SIG-M5 treated with dmso at 0.1 percent for 504 hours (cell line): Measurements from ENCODE around the gene SLC51A.
A peak's percentile ranks its signal among the peaks of the same experiment; 100 is the strongest.
"Not testable (repeated sequence)": the region's sequence is repeated elsewhere in the genome, so short reads cannot be mapped to it uniquely, and the experiment has no call there.

ENCODE experiments used
- DNase-seq: peaks from one replicate; lab custom pipeline; 2025; ENCODE audit not compliant: unreplicated experiment; lab: John Stamatoyannopoulos, UW

The SLC51A gene

GRCh38 chr3:196238612-196239560, 22.6 kb downstream of the SLC51A start:
- no peak for DNase-seq

- DNase-seq: no peak
Observed at GRCh38 chr3:196240424-196240823, 24.1 kb downstream of the SLC51A start.

- DNase-seq: no peak
Observed at GRCh38 chr3:196241704-196242103, 25.4 kb downstream of the SLC51A start.

- not testable (repeated sequence) for DNase-seq
Observed at GRCh38 chr3:196244166-196244565, 27.8 kb downstream of the SLC51A start.

DNA sequence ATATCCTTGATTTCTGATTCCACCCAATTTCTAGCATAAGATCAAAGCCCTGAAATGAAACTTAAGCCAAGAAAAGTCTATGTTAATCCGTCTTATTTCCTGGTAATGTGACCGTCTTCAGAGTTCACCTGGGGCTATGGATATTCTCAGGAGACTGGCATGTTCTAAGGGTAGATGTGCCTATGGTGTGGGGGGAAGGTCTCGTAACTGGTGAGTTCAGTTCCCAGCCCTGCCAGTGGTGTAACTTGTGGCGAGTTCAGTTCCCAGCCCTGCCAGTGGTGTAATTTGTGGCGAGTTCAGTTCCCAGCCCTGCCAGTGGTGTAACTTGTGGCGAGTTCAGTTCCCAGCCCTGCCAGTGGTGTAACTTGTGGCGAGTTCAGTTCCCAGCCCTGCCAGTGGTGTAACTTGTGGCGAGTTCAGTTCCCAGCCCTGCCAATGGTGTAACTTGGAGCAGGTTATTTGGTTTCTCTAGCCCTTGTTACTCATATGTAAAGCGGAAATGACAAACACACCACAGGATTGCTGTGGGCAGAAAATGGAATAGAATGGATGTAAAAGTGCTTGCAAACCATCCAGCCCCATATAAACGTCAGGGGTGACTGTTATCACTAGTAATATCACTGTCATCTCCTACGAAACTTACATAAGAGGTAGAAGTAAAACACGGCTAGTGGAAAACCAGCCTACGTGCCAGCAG, 30.4 kb downstream of the SLC51A start:
- peak; percentile 97 for DNase-seq

- DNase-seq: no peak
Observed at GRCh38 chr3:196251918-196252317, 35.6 kb downstream of the SLC51A start.

DNA sequence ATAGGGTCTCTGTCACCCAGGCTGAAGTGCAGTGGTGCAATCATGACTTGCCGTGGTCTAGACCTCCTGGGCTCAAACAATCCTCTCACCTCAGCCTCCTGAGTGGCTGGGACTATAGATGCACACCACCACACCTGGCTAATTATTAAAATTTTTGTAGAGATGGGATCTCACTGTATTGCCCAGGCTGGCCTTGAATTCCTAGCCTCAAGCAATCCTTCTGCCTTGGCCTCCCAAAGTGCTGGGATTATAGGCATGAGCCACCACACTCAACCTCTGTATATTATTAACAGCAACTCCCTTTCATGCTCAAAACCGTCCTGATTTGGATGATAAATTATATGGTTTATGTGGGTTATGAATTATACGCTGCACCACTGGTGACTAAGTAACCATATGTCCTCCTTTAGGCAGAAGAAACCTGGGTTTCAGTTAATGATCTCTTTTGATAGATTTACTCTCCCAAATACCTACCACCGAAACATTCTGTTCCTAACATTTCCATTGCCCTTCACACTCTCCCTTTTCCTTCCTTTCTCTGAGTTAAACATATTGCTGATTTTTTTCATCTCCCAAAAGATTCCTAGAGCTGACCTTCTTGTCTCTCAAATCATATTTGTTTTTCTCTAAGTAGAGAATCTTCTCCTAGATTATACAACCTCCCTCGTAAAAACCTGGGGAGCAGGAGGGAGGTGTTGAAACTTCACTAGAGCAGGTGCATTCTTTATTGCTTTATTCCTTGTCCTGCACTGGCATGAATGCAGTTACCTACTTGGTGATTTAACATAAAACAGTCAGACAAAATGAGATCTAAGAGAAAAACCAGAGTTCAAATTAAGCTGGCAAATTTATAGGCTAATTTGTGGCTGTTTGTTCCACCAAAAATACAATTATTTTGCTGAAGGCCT, 38.3 kb downstream of the SLC51A start:
- DNase-seq: no peak

- DNase-seq: no peak
Observed at GRCh38 chr3:196255776-196256175, 39.4 kb downstream of the SLC51A start.

- no peak for DNase-seq
Observed at GRCh38 chr3:196260784-196261183, 44.5 kb downstream of the SLC51A start.

DNA sequence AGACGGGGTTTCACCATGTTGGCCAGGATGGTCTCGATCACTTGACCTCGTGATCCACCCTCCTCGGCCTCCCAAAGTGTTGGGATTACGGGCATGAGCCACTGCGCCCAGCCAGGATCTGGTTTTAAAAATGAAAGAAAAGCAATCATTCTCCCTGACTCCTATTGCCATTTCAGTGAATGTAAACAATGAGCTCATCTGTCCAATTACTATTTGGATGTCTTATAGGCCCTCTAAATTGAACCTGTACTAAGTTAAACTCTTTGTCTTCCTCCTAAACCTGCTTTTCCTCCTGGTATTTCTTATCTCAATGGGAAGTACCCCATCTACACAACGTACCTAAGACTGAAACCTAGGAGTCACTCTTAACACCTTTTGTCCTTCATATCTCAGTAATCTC, 47.5 kb downstream of the SLC51A start:
- DNase-seq: no peak

DNA sequence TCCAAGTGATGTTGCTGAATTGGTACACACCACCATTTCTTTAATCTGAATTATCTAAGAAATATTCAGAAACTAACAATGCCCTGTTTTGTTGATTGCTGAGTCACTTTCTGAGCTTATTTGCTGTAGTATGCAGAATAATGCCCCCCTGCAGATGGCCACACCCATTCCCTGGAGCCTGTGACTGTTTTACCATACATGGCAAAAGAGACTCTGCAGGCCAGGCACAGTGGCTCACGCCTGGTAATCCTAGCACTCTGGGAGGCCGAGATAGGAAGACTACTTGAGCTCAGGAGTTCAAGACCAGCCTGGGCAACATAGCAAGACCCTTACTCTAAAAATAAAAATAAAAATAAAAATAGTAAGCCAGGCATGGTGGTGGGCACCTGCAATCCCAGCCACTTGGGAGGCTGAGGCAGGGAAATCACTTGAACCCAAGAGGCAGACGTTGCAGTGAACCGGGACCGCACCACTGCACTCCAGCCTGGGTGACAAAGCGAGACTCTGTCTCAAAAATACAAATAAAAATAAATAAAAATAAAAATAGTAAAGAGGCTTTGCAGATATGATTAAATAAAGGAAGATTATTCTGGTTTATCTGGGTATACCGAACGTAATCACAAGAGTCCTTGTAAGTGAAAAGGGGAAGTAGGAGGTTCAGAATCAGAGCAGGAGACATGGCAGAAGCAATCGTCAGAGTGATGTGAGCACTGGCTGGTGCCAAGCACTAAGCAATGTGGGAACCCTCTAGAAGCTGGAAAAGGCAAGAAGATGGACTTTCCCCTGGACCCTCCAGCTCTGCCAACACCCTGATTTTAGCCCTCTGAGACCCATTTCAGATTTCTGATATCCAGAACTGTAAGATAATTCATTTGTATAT, 52.2 kb downstream of the SLC51A start:
- DNase-seq: peak; percentile 26

DNA sequence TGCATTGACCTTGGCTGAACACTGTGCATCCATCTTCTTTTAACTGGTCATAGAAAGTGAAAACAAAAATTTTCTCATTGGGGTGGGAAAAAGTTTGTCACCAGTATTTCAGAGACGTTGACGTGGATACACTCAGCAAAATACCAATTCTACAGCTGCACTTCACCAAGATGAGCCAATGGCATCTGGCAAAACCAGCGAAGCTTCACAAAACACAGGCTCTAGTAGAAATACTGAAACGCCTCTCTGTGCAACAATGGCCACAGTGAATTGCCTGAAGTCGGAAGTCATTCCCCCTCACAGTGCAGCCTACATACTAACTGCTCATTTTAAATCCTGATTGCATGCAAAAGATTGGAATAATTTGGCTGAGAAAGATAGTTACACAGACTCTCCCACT, 54.2 kb downstream of the SLC51A start:
- DNase-seq: no peak

DNA sequence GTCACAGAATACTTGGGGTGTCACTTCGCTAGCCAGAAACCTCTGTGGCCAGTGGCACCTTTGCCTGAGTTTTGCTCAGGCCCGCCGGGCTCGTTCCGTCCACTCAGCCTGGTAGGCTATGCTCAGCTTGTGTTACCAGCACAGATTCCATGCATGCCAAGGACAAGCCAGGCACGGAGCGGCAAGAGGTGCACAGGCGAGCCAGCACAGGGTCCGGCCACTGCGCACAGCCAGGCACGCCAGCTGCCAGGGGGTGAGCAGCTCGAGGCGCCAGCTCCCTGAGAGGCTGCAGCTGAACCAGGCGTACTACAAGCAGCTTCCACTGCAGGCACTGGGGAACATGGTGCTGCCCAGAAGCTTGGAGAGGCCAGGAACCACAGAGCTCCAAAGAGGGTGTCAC, 56.5 kb downstream of the SLC51A start:
- no peak for DNase-seq

GRCh38 chr3:196273655-196274054, 57.3 kb downstream of the SLC51A start:
- DNase-seq: no peak

GRCh38 chr3:196274585-196274984, 58.3 kb downstream of the SLC51A start:
- DNase-seq: no peak

GRCh38 chr3:196275126-196275525, 58.8 kb downstream of the SLC51A start:
- DNase-seq: no peak

DNA sequence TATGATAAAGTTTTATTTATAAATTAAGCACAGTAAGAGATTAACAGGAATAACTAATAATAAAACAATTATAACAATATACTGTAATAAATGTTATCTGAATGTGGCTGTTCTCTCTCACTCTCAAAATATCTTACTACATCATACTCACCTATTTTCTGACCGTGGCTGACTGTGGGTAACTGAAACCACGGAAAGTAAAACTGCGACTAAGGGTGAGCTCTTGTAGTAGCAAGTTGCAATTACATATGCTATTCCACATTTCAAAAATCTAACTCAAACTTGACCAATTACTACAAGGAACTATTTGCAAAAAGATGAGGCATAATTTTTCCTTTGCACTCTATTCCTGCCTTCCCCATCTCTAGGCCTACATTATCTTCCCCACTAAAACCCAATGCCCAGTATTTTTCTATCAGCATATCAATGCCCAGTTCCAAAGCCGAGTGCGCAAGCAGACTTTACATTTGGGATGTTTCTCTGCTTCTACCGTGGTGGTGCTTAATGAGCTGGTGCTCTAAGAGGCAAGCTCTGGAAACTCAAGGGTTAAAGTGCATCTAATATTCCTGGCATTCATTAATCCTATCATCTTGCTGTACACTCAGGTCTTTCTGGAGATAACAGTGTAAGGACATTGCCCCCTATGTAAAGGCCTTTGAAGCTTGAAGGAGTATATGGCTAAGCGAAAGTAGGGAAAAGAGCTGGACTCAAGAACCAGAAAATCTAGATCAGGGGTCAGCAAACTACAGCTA, 64.5 kb downstream of the SLC51A start:
- DNase-seq: no peak

DNA sequence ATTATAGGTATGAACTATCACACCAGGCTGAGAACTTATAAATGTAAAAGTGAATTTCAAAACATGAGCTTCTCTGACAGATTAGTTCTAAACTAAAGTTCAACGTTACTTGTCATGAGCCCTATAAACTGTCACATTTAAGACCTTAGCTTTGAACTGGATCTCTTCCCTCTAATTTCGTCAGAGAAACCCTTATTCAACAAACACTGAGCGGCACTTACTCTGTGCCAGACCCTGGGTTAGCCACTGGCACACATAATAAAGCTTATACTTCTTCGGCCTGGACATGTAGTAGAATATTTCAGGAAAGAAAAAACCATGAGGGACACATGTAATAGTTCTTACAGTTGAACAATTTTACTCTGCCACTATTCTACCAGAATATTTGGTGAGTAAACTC, 65.6 kb downstream of the SLC51A start:
- DNase-seq: no peak
